ENCODE data around the gene DDX24.

The DDX24 gene

GRCh38 chr14:94120667-94121340, 39.8 kb upstream of the DDX24 start:
- TF ChIP-seq CTCF (IDR thresholded peaks at IDR 0.05): no peak
- no peak for TF ChIP-seq ZFX (IDR thresholded peaks at IDR 0.05; ENCODE audit: borderline replicate concordance)

DNA sequence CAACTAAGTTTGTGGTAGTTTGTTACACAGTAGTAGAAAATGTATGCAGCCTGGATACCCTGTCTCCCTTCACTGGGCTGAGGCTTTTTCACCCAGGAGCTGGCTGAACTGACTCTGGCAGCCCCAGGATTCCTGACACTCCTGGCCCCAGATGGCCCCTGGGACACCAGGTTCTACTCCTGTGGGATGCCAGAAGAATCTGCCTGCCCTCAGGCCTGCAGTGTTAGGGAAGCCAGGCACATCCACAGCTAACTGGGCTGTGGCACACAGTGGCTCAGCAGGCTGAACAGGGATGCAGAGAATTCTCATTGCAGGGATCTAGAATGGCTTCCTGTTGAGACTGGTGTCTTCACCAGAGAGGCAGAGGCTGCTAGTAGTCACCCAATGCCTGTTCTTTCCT, 38.1 kb upstream of the DDX24 start:
- H3K27ac ChIP-seq: no peak overlapping the region
- TF ChIP-seq CTCF (IDR thresholded peaks at IDR 0.05) (no peak), ZFX (IDR thresholded peaks at IDR 0.05; ENCODE audit: borderline replicate concordance) (no peak)

More at GRCh38 chr14:94120667-94121340, 39.8 kb upstream of the DDX24 start:
- H3K27ac ChIP-seq: no peak overlapping the region

DNA sequence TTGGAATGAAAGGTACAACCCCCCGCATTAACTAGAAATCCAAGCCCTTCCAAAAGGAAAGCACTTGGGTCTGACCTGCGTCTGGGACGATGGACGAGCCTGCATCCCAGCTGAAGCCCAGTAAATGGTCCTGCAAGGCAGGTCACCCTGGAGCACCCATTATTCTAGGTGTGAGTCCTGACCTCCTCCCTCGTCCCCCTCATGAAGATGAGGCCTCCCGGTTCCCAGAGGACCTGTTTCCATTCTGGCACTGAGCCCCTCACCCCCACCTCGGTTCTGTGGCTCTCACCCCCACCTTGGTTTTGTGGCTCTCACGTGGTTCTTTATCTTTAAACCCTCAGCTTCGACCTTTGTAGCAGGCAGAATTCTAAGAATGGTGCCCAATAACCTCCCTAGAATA, 36.9 kb upstream of the DDX24 start:
- TF ChIP-seq ZFX (IDR thresholded peaks at IDR 0.05; ENCODE audit: borderline replicate concordance) (no peak), CTCF (IDR thresholded peaks at IDR 0.05) (no peak)
- H3K27ac ChIP-seq: no peak overlapping the region

DNA sequence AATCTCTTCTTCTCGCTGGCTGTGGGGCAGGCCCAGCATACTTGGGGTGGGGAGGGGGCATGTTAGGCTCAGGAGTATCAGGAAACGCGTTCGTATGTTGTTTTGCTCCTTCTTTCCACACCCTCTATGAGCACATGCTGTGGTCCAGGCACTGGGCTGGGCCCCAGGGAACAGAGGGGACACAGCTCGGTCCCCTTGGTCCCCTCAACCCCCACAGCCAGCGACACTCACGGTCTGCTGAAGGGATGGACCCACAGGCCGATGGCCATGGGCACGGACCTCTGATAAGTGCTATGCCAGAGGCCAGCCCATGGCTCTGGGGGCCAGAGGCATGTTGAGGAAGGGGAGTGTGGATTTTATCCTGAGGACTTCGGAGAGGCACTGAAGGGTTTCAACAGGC, 35.7 kb upstream of the DDX24 start:
- TF ChIP-seq CTCF (IDR thresholded peaks at IDR 0.05) (no peak), ZFX (IDR thresholded peaks at IDR 0.05; ENCODE audit: borderline replicate concordance) (no peak)
- no peak overlapping the region for H3K27ac ChIP-seq

GRCh38 chr14:94115631-94116030, 34.6 kb upstream of the DDX24 start:
- TF ChIP-seq CTCF (IDR thresholded peaks at IDR 0.05) (no peak), ZFX (IDR thresholded peaks at IDR 0.05; ENCODE audit: borderline replicate concordance) (no peak)
- no peak overlapping the region for H3K27ac ChIP-seq

DNA sequence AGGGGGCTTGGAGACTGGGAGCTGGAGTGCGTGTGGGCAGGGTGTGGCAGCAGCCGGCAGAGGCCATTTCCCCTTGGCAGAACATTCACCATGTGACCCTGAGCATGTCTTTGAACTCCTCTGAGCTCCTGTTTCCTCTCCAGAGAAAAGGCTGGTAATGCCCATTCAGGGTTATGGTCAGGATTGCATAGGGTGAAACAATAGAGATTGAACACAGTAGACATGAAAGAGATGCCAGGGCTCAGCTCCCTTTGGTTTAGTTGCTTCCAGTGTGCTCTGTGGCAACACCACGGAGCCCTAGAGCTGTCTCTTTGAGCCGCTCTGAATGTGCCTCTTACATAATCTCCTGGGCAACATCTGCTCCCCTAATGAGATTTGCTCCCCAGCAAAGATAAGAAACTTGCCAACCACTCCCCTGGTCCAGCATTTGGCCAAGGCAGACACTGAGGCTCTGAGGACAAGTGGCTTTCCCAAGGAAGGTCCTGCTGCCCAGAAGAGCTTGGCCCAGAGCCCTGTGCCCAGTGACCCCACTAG, 34.1 kb upstream of the DDX24 start:
- no peak overlapping the region for H3K27ac ChIP-seq
- TF ChIP-seq CTCF (IDR thresholded peaks at IDR 0.05): no peak

- no peak overlapping the region for H3K27ac ChIP-seq
- TF ChIP-seq CTCF (IDR thresholded peaks at IDR 0.05) (no peak), ZFX (IDR thresholded peaks at IDR 0.05; ENCODE audit: borderline replicate concordance) (no peak)
Observed at GRCh38 chr14:94114589-94115057, 33.6 kb upstream of the DDX24 start.
